Epithelial cell of esophagus (primary cell): ENCODE results near the gene SPAAR.
A peak's percentile ranks its signal among the peaks of the same experiment; 100 is the strongest.

Experiments
- DNase-seq: peaks from one replicate; pipeline ENCODE4 v3.0.0; 2010; ENCODE audit warnings: low read depth
- H3K4me3 ChIP-seq: 2 replicates; pipeline ENCODE4 v1.5.1; 2011; ENCODE audit warnings: mild to moderate bottlenecking, low read length, control low read depth
- CTCF ChIP-seq: IDR thresholded peaks from 2 replicates; pipeline ENCODE4 v1.5.1; 2011; ENCODE audit warnings: low read depth, mild to moderate bottlenecking, low read length, control low read depth, inconsistent platforms; ENCODE audit not compliant: insufficient read depth; ENCODE audit errors: missing control alignments

The SPAAR gene

GRCh38 chr9:35914301-35914807, 5.1 kb downstream of the SPAAR start:
- peak; percentile 18 for DNase-seq
- no peak for TF ChIP-seq CTCF
- no peak overlapping the region for H3K4me3 ChIP-seq

GRCh38 chr9:35915681-35916294, 6.5 kb downstream of the SPAAR start:
- H3K4me3 ChIP-seq, result no peak overlapping the region
- no peak for DNase-seq
- TF ChIP-seq CTCF, result no peak

GRCh38 chr9:35917261-35917660, 8.0 kb downstream of the SPAAR start:
- no peak for TF ChIP-seq CTCF
- no peak for DNase-seq

GRCh38 chr9:35918780-35919179, 9.5 kb downstream of the SPAAR start:
- peak; percentile 17 for DNase-seq
- no peak overlapping the region for H3K4me3 ChIP-seq
- TF ChIP-seq CTCF, result no peak

More at GRCh38 chr9:35917261-35917660, 8.0 kb downstream of the SPAAR start:
- H3K4me3 ChIP-seq, result no peak overlapping the region

- TF ChIP-seq CTCF, result no peak
- no peak for DNase-seq
- H3K4me3 ChIP-seq, result no peak overlapping the region
These were observed 10.1 kb downstream of the SPAAR start for GRCh38 chr9:35919212-35920008.

GRCh38 chr9:35920051-35920620, 10.8 kb downstream of the SPAAR start:
- DNase-seq, result no peak
- no peak overlapping the region for H3K4me3 ChIP-seq
- TF ChIP-seq CTCF, result no peak

- TF ChIP-seq CTCF, result no peak
- no peak for DNase-seq
- H3K4me3 ChIP-seq, result no peak overlapping the region
These were observed 14.3 kb downstream of the SPAAR start for GRCh38 chr9:35923598-35923926.
